ENCODE data around the gene SYNPO. TPM values are rescaled to one million over a fixed set of nuclear protein-coding genes. Genes with fewer than 3 reads are reported as not detected.

SYNPO gene
- total RNA-seq, 1 donor from 2014 or later = 587 TPM

DNA sequence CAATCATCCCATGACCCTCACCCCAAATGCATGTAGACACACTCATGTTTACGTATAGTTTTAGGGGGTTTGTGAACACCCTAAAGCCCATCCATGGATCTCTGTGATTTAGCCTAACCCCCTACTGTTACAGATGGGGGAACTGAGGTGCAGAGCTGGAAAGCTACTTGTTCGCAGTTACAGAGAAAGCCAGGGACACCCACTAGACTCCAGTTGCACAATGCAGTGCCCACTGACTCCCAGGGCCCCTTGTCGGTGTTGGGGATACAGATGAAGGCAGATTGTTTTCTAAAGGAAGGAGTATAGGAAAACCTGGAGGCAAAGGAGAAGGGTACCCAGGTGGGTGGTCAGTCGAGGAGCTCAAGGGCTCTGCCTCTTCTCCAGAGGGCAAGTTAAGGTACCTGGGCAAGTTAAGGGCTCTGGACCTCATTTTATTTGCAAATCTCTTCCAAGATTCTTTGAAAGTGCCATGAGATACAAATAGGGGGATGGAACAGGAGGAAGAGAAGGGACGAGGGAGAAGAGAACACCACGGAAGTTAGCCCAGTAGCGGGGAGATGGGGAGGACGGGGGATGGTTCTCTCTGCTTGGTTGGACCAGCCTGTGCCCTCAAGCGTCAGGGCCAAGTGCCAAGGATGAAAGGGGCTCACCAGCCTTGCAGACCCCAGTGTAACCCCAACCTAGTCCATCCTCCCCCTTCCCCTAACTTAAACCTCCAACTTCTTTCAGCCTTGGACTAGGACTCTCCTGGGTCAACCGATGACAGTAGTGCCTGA is 21.5 kb downstream of the SYNPO start:
- no peak for DNase-seq (ENCODE audit: missing footprints)

DNA sequence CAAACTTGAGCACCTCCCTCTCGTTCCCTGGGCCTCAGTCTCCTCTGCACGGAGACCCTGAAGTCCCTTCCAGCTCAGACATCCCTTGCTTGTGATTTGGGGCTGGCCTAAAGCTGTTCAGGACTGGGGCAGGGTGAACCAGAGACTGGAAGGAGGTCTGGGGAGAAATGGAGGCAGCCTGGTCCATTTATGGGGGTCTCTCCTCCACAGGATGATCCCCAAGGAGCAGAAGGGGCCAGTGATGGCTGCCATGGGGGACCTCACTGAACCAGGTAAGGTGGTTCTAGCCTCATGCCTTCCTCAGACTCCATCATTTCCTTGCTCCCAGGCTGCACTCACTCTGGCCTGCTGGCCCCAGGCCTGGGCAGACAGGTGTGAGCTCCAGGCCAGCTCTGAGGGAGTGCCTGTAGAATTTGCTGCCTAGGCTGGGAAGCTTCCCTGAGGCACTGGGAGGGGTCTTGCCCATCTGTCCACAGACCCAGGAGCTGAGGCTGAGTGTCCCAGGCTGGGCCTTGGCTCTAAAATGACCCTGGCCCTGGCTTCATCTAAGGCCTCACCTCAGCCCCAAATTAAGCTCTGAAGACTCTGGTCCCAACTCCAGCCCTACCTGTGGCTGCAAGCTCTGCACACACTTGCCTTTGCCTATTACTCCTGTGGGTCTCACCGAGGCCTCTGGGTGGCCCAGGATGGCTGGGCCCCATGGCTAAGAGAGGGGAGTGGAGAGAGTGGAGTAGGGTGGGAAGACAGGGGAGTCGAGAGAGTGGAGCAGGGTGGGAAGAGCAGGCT is 22.5 kb downstream of the SYNPO start:
- ATAC-seq (no peak), DNase-seq (ENCODE audit: missing footprints) (no peak)
- intact Hi-C loops (cut with DNase I) = no loop called here

More for the DNA sequence above, 21.5 kb downstream of the SYNPO start:
- no peak for ATAC-seq
- intact Hi-C loops (cut with DNase I) = no loop called here

DNA sequence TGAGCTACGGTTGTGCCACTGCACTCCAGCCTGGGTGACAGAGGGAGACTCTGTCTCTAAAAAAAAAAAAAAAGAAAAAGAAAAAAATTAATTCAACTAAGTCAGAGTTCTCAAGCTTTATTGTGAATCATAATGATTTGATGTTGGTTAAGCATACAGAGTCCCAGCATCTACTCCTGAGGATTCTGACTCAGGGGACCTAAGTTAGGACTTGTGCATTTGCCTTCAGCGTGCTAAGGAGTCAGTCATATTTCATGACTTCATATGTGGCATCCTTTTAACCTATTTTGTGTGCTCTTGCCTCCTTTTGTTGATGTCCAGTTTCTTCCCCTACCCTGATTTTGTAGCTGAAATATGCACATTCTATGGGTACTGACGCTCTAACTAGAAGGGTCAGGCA is 23.5 kb downstream of the SYNPO start:
- ATAC-seq = no peak
- DNase-seq (ENCODE audit: missing footprints) = no peak
- intact Hi-C loops (cut with DNase I) = no loop called here

DNA sequence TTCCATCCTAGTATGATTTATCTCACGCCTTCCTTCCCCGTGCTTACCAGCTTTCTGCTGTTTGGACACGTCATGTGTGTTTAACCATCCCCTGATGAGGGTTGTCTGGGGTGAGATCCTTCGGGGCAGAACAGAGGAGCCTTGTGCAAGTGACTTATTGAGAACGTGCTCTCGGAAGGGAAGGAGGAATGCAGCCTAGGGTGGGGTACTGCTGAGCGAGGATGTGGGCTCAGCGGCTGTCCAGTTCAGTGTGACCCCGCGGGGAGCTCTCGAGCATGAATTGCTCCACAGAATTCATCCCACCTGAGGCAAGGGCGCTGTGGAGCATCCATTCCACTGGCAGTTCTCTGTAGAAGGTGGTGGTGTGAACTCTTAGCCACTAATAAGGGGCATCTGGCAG is 24.6 kb downstream of the SYNPO start:
- intact Hi-C loops (cut with DNase I) = no loop called here
- ATAC-seq (no peak), DNase-seq (ENCODE audit: missing footprints) (no peak)

DNA sequence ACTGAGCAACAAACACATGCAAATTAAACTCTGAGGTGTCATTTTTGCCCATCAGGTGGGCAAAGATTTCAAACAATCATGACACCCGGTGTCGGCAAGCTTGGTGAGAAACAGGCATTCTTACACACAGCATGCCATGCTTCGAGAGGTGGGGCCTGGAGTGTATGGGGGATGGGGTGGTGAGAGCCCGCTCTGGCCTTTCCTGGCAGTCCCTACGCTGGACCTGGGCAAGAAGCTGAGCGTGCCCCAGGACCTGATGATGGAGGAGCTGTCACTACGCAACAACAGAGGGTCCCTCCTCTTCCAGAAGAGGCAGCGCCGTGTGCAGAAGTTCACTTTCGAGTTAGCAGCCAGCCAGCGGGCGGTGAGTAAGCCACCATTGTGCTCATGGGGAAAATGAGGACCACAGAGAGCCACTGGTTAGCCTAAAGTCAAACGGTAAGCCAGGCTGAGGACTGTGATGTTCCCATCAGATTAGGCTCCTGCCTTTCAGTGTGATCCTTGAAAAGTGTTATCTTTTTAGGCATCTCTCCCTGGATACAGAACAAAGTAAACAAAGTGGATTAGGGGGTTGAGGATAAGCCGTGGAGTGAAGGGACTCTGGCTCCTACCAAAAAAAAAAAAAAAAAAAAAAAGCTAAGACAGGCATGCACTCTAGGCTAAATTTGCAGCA is 30.0 kb downstream of the SYNPO start:
- intact Hi-C loops (cut with DNase I) = loop anchor here (5.0 kb wide), 1 partner anchor 108 kb away; no protein-coding TSS in a partner anchor
- DNase-seq (ENCODE audit: missing footprints) (no peak), ATAC-seq (no peak)

DNA sequence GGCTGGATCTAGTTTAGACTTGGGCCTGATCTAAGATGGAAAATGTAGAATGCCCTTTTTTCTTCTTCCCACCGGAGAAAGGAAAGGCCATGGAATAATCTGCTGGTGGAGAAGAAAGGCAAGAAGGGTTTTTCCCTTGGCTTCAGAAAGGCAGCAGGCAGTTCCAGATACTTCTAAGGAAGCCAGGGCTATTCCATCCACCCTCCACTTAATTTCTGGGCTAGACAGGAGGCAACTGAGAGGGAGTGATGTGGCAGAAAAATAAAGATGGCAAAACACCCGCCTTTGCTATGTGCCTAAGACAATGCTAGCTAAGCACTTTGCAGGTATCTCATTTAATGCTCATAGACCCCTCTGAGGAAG is 30.5 kb downstream of the SYNPO start:
- intact Hi-C loops (cut with DNase I) = loop anchor here (5.0 kb wide), 1 partner anchor 109 kb away; no protein-coding TSS in a partner anchor
- DNase-seq (ENCODE audit: missing footprints) (no peak), ATAC-seq (no peak)

DNA sequence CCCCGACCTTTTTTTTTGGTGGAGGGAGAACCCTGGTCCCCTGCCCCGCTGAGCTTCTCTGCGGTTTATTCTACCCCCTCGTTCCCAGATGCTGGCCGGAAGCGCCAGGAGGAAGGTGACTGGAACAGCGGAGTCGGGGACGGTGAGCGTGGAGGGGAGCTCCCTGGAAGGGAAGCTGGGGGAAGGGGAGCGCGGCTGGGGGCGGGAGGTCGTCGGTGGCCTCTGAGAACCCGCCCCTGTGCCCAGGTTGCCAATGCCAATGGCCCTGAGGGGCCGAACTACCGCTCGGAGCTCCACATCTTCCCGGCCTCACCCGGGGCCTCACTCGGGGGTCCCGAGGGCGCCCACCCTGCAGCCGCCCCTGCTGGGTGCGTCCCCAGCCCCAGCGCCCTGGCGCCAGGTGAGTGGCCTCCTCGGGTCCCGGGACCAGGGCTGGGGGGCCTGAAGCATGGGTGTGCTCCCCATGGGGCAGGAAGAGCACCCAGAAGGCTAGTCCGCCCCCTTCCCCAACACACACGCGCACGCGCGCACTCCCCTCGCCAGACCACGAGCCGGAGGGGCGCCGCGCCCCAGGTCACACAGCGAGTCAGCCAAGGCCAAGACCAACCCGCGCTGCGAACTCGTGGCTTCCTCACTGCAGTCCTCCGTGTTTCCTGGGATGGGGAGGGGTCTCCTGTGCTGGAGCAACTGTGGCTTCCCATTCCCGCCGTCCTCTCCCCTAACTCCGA is 31.2 kb downstream of the SYNPO start:
- intact Hi-C loops (cut with DNase I) = loop anchor here (5.0 kb wide), 1 partner anchor 109 kb away; no protein-coding TSS in a partner anchor
- no peak for ATAC-seq
- DNase-seq (ENCODE audit: missing footprints) = no peak

DNA sequence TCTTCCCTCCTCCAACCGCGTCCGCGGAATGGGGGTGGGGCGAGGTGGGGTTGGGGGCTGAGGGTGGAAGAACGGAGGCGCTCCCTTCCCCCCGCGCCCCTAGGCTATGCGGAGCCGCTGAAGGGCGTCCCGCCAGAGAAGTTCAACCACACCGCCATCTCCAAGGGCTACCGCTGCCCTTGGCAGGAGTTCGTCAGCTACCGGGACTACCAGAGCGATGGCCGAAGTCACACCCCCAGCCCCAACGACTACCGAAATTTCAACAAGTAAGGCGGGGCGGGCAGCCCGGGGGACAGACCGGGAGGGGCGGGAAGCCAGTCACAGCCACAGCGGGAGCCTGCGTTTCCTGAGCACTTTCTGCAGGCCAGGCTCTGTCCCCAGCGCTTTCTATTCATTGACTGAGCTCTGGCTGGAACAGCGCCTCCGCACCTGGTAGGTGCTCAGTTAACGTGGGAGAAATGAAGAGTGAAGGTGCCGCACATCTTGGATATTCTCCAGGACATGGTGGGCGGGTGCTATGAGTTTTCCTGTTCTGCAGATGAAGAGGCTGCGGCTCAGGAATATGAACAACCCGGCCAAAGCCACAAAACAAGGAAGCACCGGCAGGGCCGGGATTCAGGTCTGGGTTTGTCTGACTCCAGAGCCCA is 31.9 kb downstream of the SYNPO start:
- ATAC-seq (peak; percentile 17), DNase-seq (ENCODE audit: missing footprints) (no peak)
- intact Hi-C loops (cut with DNase I) = loop anchor here (5.0 kb wide), 1 partner anchor 110 kb away; no protein-coding TSS in a partner anchor

DNA sequence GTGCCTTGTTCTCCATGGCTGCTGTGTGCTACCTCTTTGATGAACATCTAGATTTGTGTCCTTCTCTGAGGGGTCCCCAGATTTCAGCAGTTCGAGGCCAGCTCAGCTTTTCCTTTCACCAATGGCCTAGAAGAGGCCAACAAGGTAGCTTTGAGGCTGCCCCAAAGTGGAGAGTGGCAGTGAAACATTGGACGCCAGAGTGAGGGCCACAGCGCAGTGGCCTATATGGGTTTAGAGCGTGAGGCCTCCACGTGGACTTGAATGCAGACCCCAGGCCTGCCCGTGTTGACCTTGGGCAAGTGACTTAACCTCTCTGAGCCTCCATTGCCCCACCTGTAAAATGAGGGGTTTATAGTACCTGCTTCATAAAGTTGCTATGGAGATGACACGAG is 32.4 kb downstream of the SYNPO start:
- intact Hi-C loops (cut with DNase I) = loop anchor here (5.0 kb wide), 1 partner anchor 111 kb away; no protein-coding TSS in a partner anchor
- ATAC-seq (no peak), DNase-seq (ENCODE audit: missing footprints) (no peak)

DNA sequence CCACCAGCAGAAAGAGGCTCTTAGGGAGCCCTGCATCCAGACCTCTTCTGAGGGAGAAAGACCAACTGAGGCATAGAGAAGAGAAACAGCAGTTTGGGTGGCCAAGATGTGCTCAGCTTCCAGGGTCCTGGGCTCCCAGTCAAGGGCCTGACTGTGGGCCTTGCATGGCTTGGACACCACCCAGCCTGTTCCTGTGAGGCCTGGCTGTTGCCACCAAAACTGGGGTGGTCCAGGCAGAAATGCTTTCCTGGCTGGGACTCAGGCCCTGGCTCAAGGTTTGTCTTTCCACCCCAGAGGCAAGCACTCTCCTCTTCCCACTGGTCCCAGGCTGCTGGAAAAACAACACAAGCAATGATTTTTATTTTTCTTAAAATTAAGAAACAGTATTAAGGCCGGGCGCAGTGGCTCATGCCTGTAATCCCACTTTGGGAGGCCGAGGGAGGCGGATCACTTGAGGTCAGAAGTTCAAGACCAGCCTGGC is 33.9 kb downstream of the SYNPO start:
- intact Hi-C loops (cut with DNase I) = loop anchor here (5.0 kb wide), 1 partner anchor 112 kb away; no protein-coding TSS in a partner anchor
- DNase-seq (ENCODE audit: missing footprints) (peak; percentile 82), ATAC-seq (peak; percentile 71)

DNA sequence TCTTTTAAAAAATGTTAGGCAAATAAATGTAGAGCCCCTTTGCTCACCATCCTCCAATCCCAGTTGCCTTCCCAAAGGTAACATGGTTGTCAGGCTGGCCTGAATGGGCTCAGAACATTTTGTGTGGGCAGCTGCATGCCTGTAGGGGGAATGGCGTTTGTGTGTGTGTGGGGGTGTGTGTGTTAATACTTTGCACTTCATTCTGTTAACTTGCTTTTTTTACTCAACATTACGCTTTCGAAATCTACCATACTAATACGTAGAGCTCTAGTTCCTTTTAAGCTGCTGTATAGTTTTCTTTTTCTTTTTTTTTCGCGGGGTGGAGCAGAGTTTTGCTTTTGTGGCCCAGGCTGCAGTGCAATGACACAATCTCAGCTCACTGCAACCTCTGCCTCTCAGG is 34.6 kb downstream of the SYNPO start:
- ATAC-seq (no peak), DNase-seq (ENCODE audit: missing footprints) (no peak)
- intact Hi-C loops (cut with DNase I) = no loop called here

DNA sequence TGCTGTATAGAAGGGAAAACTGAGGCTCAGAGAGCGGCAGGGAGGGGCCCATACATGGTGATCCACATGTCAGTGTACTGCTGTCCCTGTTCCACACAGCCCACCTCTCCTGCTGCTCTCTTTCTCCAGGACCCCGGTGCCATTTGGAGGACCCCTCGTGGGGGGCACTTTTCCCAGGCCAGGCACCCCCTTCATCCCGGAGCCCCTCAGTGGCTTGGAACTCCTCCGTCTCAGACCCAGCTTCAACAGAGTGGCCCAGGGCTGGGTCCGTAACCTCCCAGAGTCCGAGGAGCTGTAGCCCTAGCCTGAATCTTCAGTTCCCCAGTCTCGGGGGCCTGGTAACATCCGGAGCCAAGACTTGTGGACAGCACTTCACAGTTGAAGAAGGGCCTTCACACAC is 36.1 kb downstream of the SYNPO start:
- no peak for ATAC-seq
- DNase-seq (ENCODE audit: missing footprints) = no peak
- intact Hi-C loops (cut with DNase I) = no loop called here

DNA sequence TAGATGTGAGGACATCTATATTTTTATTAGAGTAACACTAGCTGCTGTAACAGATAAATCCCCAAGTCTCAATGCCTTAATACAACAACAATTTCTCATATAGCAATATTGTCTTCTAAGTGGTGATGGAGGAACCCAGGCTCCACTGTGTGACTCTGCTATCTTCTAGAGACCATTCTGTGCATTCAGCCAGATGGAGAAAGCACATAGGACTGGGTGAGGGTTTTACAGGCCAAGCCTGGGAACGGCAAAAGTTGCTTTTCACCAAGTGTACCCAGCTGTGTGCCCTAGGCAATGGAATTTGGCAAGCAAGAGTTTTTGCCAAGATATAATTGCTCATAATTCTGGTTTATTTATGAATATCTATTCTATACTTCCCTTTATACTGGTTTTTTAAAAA is 48.7 kb downstream of the SYNPO start:
- no peak for DNase-seq (ENCODE audit: missing footprints)
- ATAC-seq = no peak
- intact Hi-C loops (cut with DNase I) = no loop called here

DNA sequence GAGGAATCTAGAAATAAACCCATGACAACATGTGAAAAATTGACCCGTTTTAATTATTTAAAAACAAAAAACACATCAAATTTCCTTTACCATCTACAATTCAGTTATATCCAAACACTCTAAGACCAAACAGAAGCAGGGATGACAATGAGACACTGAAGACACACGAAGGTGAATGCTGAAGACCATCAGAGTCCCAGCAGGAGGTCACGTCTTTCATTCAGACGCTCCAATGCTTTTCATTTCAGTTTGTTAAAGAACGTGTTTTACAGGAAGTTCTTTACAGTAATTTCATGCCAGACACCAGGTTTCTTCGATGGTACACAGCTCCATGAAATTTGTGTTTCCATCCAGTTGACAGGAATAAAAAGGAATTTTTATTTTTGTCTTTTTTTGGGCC is 50.3 kb downstream of the SYNPO start:
- ATAC-seq = no peak
- DNase-seq (ENCODE audit: missing footprints) = no peak
- intact Hi-C loops (cut with DNase I) = no loop called here

DNA sequence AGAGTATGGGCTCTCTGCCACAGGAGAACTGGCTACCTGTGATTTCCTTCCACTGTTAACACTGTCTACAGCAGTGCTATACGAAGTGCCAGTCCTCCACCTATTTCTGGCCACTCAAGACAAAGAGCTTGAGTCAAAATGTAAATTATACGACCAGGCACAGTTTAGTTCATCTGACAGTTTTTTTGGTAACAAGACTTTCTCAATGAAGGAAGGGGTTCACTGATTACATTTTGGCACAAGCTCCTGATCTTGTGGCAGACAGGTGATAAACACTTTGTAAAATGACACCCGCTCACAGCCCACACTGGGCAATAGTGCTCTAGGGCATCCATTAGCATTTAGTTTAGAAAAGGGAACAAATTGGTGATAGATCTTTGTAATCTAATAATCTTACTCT is 51.8 kb downstream of the SYNPO start:
- ATAC-seq (no peak), DNase-seq (ENCODE audit: missing footprints) (no peak)
- intact Hi-C loops (cut with DNase I) = no loop called here

DNA sequence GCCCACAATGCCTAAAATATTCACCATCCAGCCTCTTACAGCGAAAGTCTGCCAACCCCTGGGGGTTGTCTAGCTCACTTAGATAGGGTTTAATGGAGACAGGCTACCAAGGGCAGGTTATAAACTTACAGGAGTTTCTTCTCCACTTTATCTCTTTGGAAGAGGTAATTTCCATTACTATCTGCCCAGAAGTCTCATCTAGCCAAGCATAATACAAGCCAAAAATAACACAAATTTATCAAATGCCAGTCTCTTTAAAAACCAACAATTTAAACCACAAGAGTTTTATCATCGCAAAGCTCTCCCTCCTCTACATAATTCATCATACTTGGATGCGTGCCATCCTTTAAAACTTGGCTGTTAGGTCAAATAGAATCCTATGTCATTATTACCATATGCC is 54.2 kb downstream of the SYNPO start:
- DNase-seq (ENCODE audit: missing footprints) (no peak), ATAC-seq (no peak)
- intact Hi-C loops (cut with DNase I) = no loop called here

DNA sequence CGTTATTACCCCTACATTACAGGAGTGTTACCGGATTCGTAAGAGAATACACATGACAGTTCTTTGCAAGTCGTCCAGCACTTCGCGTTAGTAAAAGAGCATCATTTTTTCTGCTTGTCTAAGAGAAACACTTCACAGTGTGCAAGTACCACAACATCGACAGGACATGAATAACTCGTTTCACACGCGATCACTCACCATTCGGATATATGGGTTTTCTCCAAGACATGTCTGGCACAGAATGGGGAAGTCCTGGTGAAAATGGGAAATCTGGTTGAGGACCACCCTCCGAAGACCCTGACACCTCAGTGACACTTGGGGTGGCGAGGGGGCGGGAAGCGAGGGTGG is 59.8 kb downstream of the SYNPO start:
- DNase-seq (ENCODE audit: missing footprints) = no peak
- intact Hi-C loops (cut with DNase I) = loop anchor here (5.0 kb wide), 3 partner anchors 43 to 147 kb away; partner anchors contain the start of genes IRGM and SMIM3
- no peak for ATAC-seq
